ENCODE data around the gene KCNE4. TPM values are rescaled to one million over a fixed set of nuclear protein-coding genes. Genes with fewer than 3 reads are reported as not detected.

The KCNE4 gene
- total and polyA plus RNA-seq, 2 experiments from 2014 or later = not detected

DNA sequence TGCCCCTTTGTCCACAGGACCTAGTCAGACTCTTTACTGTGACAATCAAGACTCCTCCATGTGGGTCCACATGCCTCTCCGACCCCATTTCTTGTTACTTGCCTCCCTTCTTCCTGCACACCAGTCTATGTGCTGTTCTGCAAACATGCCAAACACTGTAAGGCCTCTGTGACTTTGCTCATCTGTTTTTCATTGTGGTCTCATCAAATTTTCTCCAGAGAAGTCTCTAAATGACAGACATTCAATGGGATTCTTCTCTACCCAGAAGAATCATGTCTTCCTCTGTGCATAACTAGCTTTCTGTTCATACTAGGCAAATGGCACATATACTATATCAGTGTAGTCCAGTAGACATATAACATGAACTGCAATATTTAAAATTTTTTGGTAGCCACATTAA is 43.0 kb upstream of the KCNE4 start (continued):
- TF ChIP-seq ZNF462 (CRISPR knock-in tag; IDR thresholded peaks at IDR 0.05) (no peak), REST (IDR thresholded peaks at IDR 0.05; ENCODE audit: unreplicated experiment) (no peak)

- no peak for ATAC-seq
- TF ChIP-seq CREB1 (CRISPR knock-in tag; IDR thresholded peaks at IDR 0.05; ENCODE audit: low read depth) (no peak), EZH2 (IDR thresholded peaks at IDR 0.05; ENCODE audit: low read depth, unreplicated experiment) (no peak), POLR2AphosphoS5 (IDR thresholded peaks at IDR 0.05; ENCODE audit: low read depth) (no peak), REST (IDR thresholded peaks at IDR 0.05; ENCODE audit: unreplicated experiment) (no peak), CTCF (conservative IDR thresholded peaks at IDR 0.05; ENCODE audit: low read depth in 2 of 2) (no peak), STAT1 (IDR thresholded peaks at IDR 0.05; ENCODE audit: unreplicated experiment) (no peak), EZH2phosphoT487 (IDR thresholded peaks at IDR 0.05; ENCODE audit: unreplicated experiment) (no peak), ZNF114 (CRISPR knock-in tag; IDR thresholded peaks at IDR 0.05) (no peak)
Measured at GRCh38 chr2:223010641-223011040, 41.3 kb upstream of the KCNE4 start.

More at GRCh38 chr2:223010641-223011040, 41.3 kb upstream of the KCNE4 start:
- H3K27ac ChIP-seq (ENCODE audit: low read depth) = no peak overlapping the region
- Mint-ChIP-seq H3K9me3 (peaks cover 7% of the 10 kb centered on the region; the same call in 2 of the 3 replicates), H3K4me3 (no peak overlapping the region), H3K27ac (no peak overlapping the region), H3K4me1 (no peaks in the 10 kb centered on the region), H3K27me3 (ENCODE audit: insufficient read depth, low read depth, poor library complexity) (peaks cover 2% of the 10 kb centered on the region), H3K36me3 (ENCODE audit: low read depth) (no peaks in the 10 kb centered on the region)
- no peak overlapping the region for H2AFZ ChIP-seq
- no peaks in the 10 kb centered on the region for H3K36me3 ChIP-seq (ENCODE audit: insufficient read depth)
- H3F3A ChIP-seq (replicated peaks; ENCODE audit: low read depth) = no peaks in the 10 kb centered on the region
- no peak for DNase-seq (ENCODE audit: low spot score)
- H3K4me3 ChIP-seq = no peak overlapping the region
- no peaks in the 10 kb centered on the region for H3K4me1 ChIP-seq (ENCODE audit: insufficient read depth)
- no peaks in the 10 kb centered on the region for H3K27me3 ChIP-seq (ENCODE audit: insufficient read depth)
- H3K4me2 ChIP-seq = no peak overlapping the region
- H3K9me2 ChIP-seq (ENCODE audit: insufficient read depth) = peaks cover 9% of the 10 kb centered on the region; the same call in 1 of the 2 replicates
- H3K79me2 ChIP-seq (replicated peaks; ENCODE audit: insufficient read depth) = no peaks in the 10 kb centered on the region
- H4K20me1 ChIP-seq (replicated peaks; ENCODE audit: insufficient read depth) = no peaks in the 10 kb centered on the region

All from GM23338 (cell line).